Epithelial cell of prostate (primary cell): ENCODE data around the gene ADD2.

Experiments used
- DNase-seq: peaks from one replicate; pipeline ENCODE4 v3.0.0-alpha.2; 2011; ENCODE audit warnings: low read depth, low spot score
- H3K27ac ChIP-seq: fragments of 450-650 bp; 2 replicates; pipeline ENCODE4 v1.5.1; 2017; ENCODE audit warnings: mild to moderate bottlenecking

ADD2 gene

DNA sequence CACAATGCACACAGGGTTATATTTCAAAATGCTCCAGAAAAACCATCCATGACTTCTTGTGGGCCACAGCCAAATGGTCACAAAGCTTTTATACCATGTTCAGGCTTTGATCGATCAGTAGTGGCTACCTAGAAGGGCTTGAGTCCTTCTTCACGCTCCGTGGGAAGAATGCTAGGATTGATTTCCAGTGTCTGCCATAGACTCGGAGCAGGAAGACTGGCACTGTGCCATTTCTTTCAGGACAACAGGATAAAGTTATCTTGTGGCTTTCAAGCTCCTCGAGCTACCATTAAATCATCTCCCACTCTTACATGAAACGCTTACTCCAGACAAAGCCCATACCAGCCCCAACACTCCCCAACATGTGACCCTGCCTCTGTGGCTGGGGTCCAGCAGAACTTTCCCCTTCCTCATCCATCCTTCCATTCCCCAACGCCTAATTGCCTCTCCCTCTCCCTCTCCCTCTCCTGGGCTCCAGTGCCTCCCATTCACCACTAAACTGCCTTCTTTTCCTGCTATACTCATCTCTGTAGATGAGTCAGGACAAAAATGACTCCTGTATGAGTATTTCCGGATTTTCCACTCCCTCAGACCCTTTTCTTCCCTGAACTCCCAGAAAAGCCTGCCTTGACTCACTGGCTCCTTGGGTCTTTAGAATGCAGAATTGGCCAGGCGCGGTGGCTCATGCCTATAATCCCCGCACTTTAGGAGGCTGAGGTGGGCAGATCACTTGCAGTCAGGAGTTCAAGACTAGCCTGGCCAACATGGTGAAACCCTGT is 40.9 kb downstream of the ADD2 start:
- no peak overlapping the region for H3K27ac ChIP-seq
- peak; percentile 24 for DNase-seq

DNA sequence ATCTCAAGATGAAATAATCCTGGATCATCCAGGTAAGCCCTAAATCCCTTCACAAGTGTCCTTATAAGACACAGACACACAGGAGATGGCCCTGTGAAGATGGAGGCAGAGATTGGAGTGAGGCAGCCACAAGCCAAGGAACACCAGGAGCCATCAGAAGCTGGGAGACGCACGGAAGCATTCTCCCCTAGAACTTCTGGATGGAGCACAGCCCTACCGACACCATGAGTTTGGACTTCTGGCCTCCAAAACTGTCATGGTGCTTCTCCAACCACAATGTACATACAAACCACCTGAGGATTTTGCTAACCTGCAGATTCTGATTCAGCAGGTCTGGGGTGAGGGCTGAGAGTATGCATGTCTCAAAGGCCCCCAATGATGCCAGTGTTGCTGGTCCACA is 42.5 kb downstream of the ADD2 start:
- DNase-seq = no peak
- no peak overlapping the region for H3K27ac ChIP-seq

DNA sequence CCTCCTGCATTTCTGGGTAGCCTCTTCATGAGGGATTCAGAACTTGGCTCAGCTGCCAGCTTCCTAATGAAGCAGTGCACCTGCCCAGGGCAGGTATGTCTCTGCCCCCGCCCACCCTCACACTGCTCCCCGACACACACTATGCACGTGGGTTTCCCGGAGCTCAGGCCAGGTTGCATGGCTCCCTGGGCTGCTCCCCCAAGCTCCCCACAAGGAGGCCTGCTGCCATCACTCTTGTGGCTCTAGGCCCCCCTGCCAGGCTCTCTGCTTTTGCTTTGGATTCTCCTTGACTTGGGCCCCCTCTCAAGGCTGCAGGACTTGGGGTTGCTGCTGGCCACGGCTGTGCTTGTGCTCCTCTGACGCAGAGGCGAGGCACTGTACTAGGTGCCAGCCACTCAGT is 43.6 kb downstream of the ADD2 start:
- H3K27ac ChIP-seq = no peak overlapping the region
- DNase-seq = no peak

DNA sequence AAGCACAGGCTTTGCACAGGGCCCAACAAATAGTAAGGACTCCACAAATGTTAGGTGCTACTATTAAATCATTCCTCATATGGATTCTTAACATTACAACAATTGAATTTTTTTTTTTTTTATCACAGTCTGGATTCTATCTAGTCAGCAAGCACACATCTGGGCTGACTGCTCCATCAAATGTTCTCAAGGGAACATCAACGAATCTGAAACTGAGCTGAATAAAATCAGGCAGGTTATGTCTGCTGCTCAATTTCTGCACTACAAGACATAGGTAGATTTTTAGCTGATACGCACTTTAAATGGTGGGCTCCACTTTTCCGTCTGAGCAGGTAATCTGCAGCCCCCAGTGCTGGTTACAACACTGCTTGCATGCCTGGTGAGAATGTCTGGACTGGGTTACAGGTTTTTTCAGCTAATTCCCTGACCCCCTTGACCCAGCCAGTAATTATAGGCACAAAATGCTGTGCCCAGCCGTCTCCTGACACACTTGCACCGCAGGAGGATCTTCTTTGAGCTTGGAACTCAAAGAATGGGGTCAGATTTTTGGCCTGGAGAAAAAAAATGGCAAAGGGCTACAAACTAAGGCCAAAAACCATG is 44.6 kb downstream of the ADD2 start:
- no peak overlapping the region for H3K27ac ChIP-seq
- DNase-seq = no peak

DNA sequence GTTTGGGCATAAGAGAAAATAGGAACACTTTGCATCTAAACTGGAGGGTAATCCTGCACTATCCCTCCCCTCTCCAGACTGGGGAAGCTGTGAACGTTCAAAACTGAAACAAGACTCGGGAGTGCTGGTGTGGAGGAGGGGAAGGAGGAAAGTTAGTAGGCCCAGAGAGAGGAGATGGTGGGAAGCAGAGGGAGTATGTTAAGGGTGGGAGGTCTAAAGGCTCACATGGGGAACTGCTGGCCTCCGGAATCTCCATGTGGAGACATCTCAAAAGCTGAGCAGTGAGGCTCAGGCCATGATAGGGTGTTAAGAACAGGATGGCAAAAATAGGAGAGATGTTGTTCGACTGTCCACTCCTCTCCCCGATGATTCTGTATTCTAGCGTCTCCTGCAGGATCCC is 47.9 kb downstream of the ADD2 start:
- DNase-seq = no peak
- H3K27ac ChIP-seq = no peak overlapping the region

DNA sequence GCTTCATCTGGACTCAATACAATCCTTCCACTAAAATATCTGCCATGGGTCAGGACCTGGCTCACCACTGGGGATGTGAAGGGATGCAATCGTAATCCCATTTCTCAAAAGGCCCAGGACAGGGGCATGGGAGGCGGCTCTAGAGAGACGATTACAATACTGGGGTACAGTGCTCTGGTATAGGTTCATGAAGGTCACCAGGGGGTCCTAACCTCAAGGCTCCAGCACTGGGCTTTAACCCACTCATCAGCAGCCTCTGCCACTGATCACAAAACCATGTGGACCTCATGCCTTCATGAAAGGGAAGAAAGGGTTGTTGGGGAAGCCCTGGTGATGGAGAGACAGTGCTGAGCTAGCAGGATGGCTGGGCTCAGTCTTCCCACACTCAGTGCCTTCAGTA is 48.8 kb downstream of the ADD2 start:
- DNase-seq = no peak

DNA sequence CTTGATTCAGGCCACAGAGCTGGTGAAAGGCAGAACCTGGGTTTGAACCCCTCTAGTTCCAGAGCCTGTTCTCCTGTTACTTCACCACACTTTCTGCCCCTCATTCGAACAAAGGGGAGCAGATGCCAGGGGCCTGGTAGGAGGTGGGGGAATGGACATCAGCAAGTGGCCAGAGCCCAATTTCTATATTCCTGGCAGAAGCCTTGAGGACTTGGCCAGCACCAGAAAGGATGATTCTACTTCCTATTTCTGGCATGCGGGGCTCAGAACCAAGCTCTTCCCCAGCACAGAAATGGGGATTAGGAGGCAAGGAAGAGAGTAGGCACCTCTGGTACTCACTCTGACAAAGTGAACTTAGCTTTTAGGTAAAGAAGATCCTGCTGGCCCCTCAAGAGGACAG is 49.3 kb downstream of the ADD2 start:
- DNase-seq = no peak
- H3K27ac ChIP-seq = no peak overlapping the region

More for the DNA sequence above, 48.8 kb downstream of the ADD2 start:
- H3K27ac ChIP-seq = no peak overlapping the region

DNA sequence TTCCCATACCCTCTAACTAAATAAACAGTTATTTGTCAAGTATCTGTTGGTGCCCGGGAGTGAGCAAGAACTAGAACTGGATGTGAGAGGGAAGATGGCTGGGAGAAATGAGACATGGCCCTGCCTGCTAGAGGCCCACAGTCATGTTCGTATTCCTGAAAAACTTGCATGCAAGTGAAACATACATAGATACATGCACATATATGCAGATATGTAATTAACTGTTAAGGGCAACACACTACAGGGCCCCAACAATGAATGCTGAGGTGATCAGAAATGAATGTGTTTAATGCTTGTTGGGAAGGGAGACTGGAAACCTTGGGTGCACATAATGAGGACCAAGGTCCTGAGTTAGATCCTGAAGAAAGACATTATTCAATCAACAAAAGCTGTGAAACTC is 49.8 kb downstream of the ADD2 start:
- no peak for DNase-seq
- H3K27ac ChIP-seq = no peak overlapping the region

DNA sequence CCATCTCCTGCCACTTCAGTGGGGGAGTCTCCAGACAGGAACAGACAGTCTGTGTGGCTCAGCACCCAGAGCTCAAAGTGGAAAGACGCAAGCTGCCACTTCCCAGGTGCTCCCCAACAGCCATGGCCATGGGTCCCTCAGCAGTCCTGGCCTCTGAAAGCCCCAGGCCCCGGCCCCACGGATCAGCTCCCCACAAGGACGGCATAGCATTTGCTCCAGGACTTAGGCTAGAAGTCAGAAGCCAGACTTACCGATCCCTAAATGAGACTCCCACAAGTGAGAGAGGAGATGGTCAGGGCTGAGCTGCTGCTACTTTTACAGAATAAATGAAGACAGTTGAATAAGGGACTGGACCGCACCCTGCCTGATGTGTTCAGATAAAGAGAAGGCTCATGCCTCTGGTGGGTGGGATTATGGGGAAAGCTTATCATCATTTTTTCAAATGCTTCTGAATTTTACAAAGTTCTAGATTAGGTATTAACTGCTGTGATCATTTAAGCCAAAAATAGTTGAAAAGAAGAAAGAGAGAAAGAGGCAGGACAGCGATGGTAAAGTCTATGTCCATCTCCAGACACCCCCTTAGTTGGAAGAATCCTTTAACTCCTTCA is 50.5 kb downstream of the ADD2 start:
- no peak overlapping the region for H3K27ac ChIP-seq
- DNase-seq = no peak

DNA sequence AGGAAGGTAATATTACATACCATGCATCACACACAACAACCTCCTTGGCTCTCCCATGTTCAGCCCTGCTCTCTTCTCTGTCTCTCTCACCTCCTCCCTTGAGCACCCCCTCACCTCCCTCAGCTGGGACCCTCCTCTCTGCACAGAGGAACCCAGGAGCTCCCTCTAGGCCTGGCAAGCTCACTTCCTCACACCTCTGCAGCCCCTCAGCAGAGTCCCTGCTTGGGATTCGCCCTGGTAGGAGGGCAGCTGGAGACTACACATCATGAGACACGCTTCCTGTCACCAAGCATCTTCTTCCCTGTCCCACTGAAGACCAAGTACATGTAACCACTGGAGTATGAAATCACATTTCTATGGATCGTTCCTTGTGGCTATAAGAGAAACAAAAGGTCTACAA is 51.0 kb downstream of the ADD2 start:
- DNase-seq = no peak
- no peak overlapping the region for H3K27ac ChIP-seq

DNA sequence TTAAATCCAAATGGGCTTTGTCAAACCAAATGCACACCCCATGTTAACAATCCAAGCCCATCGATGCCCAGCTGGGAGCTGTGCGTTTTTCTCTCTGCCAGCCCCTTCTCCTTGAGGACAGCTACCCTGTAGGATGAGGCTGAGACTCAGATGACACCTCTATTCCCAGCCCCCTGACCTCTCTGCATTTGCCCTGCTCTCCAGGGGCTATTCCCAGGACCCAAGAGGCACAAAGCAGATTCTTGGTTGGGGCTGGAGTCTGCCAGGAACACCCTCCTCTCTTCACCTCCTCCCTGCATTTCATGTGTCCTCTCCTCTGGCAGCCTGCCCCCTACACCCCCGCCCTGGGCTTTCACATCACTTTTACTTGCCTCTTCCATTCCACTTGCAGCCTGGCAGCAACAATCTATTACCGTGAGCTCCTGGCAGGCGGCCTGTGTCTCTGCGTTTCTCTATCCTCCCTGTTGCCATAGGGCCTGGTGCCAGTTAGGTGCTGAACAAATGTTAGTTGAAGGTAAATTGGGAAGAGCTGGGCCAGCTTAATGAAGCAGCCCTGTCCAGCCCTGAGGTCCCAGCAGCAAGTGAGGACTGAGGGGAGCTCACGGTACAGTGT is 51.8 kb downstream of the ADD2 start:
- DNase-seq = no peak
- no peak overlapping the region for H3K27ac ChIP-seq

DNA sequence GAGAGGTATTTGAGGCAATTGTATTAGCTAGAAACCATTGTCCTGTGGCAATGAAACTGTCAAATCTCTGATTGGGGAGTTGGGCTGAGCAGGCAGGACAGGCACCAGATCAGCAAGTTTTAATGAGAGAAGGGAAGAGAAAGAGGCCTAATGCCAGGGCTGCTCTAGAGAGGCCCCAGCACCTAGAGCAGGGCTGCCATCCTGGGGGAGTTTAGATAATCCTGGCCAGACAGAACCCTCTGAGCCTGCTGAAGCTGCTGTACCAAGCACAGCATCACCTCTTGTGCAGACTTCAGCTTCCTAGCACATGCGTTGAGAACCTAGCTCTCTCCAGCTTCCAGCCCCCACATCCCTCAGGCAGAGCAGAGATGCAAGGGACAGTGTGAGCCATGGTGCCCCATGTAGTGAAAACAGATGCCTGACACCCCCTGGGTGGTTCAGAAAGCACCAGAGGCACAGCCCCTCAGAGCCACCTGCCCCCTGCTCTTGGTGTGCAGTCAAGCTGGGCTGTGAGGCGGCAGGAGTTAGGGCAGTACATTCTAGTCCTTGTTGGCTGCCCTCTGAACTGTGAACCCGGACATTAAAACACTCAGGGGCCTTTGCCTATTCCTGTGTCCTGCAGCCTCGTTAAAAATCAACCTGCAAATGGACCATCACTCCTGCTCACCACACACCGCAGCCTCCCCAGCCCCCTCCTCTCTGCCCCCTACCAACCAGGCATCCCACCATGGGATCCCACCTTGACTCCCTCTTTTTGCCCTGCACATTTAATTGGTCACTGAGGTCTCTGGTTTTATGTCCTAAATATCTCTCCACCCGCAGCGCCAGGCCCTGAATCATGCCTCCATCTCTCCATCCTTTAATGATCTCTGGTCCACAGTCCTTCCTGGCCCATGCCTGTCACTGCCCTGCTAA is 52.7 kb downstream of the ADD2 start:
- DNase-seq = no peak
- H3K27ac ChIP-seq = no peak overlapping the region

DNA sequence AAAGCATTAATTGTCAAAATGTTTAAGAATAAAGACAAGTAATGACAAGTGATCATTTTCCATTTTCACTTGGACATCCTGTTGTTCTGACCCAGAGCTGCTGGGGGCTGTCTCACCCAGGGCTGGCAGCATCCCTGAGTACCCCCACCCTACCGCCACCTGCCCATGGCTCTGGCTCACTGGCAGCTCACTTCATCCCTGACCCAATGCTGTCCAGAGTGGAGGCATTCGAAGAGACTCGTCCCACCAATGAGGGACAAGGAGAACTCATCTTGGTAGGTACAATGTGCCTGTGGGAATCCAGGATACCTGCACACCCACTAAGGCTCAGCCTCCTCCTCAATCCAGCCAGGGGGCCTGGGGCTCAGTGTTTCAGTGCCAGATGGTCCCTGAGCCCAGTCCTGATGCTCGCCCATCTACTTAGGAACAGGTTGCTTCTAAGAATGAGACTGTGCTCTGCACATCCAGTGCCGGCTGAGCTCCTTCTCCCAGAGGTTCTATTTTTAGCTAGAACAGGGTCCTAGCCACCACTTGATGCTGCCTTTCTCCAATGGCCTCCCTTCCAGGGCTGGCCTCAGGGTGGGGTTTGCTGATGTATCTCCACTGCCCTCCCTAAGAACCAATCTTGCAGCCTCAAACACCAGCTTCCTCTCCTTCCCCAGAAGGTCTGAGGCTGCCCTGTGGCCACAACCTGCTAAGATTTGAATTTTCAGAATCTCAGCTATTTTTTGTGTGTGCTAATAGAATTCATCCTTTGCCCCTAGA is 53.7 kb downstream of the ADD2 start:
- H3K27ac ChIP-seq = no peak overlapping the region
- no peak for DNase-seq

DNA sequence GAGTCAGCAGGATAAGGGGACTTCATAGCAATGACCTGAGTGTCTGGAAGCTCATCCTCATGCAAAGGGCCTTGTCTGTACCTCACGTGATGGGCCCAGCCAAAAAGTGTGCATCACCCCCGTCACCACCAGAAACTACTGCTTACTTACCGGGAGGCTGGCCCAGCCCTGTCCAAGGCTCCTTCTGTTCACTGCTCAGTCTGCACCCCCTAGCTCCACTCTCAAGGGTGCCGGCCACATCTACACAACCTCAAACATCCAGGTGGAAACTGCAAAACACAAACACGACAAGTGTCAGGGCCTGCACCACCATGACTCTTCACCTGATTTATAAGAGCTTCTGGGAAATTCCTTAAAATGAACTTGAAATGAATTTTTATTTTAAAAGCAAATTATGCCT is 55.1 kb downstream of the ADD2 start:
- H3K27ac ChIP-seq = no peak overlapping the region
- no peak for DNase-seq

DNA sequence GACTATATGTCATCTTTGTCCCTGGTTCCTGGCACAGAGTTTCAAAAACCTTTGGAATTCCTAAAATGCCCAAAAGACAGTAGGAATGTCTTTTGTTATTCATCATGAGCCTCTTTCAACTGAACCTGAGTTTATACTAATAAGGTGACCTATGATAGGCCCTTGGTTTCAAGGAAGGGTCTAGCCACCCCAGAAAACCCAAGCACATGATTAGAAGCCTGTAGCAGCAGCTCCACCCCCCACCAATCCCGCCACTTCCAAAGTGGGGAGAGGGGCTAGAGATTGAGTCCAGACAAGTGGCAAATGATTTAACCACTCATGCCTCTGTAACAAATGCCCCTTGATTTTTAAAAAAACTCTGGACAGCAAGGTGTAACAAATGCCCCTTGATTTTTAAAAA is 56.8 kb downstream of the ADD2 start:
- DNase-seq = no peak
- no peak overlapping the region for H3K27ac ChIP-seq

DNA sequence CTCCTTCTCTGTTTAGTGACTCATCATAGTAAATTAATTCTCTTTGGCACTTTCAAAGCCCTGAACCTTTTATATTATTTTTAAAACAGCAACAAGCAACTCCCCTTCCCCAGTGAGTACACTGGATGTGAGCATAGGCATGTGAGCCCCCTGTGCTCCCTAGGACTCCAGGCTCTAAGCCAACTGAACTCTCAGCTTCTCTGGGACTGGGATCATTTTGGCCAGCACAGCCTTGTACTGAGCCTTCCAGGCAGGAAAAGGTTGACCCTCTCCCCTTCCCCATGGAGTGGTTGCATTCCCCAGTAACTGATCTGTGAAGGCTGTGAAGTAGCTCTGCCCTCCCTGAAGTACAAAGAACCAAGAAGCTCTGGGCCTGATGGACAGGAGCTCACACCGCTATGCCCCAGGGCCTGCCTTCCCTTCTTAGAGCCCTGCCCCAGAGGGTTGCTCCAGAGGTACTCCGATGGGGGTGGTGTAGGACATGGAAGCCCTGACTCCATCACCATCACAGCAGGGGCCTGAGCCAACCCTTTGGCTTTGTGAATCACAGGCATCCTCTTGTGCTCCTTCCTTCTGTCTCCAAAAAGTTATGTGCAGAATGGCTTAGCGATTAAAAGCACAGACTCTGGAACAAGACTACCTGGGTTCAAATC is 57.8 kb downstream of the ADD2 start:
- no peak for DNase-seq
- H3K27ac ChIP-seq = no peak overlapping the region

DNA sequence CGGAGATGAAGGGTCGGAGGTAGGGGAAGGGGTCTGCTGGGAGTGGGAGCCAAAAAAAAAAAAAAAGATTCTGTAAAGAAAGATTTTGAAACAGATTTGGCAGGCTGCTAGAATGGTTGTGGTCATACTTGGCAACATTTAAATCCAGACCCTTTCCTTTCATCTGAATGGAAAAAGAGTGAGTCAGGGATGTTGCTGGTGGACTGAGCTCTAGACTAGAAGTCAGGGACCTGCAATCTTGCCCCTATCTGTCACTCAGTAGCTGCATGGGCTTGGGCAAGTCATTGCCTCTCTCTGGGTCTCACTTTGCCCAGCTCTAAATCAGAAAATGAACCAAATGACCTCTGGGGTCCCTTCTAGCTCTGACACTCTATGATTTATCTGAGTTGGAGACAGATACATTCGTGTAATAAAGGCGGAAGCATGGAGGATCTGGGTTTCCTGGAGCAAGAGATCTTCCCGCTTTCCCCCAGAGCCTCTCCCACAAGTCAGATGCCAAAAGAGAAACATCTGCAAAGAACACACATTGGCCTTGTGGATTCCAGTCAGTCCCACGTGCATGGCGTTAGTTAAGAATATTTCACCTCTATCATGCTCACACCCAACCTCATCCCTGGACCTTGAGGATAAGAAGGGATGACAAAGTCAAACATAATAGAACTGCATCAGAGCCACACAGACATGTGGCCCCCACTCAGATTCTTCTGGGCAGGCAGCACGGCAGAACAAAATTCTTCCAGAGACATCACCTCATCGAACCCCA is 58.5 kb downstream of the ADD2 start:
- DNase-seq = no peak

DNA sequence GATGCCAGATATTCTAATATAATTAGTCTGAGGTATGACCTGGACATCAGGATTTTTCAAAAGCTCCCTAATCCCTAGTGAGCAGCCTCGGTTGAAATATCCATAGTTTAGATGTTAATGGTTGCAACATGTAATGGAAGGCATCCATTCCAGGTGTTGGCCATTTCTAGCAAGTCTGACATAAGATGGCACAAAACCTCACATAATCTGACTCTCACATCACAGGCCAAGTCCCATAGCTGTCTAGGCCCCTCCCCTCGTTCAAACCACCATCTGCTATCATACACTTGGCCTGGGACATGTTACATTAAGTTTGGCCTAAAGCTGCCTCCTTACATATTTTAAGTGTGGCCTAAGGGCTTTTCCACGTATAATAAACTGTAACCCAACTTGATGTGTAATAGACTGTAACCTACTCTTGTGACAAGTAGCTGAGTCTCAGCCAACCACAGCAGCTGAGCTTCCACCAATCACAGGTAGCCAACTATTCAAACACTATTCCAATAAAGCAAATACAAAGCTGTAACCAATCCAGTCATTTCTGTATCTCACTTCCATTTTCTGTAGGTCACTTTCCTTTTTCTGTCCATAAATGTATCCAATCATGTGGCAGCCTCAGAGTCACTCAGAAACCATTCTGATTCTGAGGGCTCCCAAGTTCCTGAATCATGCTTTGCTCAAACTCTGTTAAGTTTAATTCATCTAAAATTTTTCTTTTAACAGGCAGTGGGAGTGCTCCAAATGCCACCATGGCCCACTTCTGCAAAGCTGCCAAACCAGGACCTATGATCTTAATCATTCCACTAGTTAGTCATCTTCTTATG is 59.4 kb downstream of the ADD2 start:
- no peak overlapping the region for H3K27ac ChIP-seq
- DNase-seq = no peak

More for the DNA sequence above, 58.5 kb downstream of the ADD2 start:
- no peak overlapping the region for H3K27ac ChIP-seq
